CD4-positive, alpha-beta memory T cell (primary cell): ENCODE results near the gene CELF1. TPM values are rescaled to one million over a fixed set of nuclear protein-coding genes. Genes with fewer than 3 reads are reported as not detected.

Experiments
- CTCF ChIA-PET: fragments of 350-600 bp; sonication (Branson Sonifier 250); formaldehyde crosslinking; loops from one replicate; lab custom pipeline; 2021; ENCODE audit warnings: inconsistent platforms; ENCODE audit not compliant: partially characterized antibody; lab: Charles Lee
- POLR2A ChIA-PET: fragments of 350-600 bp; sonication (Branson Sonifier 250); formaldehyde crosslinking; loops from one replicate; lab custom pipeline; 2021; ENCODE audit not compliant: partially characterized antibody; lab: Charles Lee
- DNase-seq, 5 donors: peaks; one replicate each; pipeline versions ENCODE4 v3.0.0 to v3.0.0-alpha.2; 2020 to 2022; ENCODE audit warnings: mixed read lengths in 1 of 5
- H3K27ac ChIP-seq: one replicate; pipeline ENCODE4 v1.7.0; 2013; ENCODE audit warnings: low read depth, low read length
- H3K27me3 ChIP-seq: 2 replicates; pipeline ENCODE4 v1.7.0; 2013; ENCODE audit warnings: mild to moderate bottlenecking, low read length, moderate library complexity; ENCODE audit not compliant: insufficient read depth
- H3K36me3 ChIP-seq: 2 replicates; pipeline ENCODE4 v1.7.0; 2013; ENCODE audit warnings: mild to moderate bottlenecking, low read length, moderate library complexity; ENCODE audit not compliant: insufficient read depth
- H3K4me1 ChIP-seq: 2 replicates; pipeline ENCODE4 v1.7.0; 2013; ENCODE audit warnings: mild to moderate bottlenecking, low read length, moderate library complexity; ENCODE audit not compliant: insufficient read depth
- H3K4me3 ChIP-seq, 2 donors: one replicate each; pipeline ENCODE4 v1.7.0; 2013; ENCODE audit warnings: low read length in 2 of 2, mild to moderate bottlenecking in 1 of 2
- H3K9me3 ChIP-seq, 2 donors: one replicate each; pipeline ENCODE4 v1.7.0; 2013; ENCODE audit warnings: low read length in 2 of 2, control low read depth in 1 of 2; ENCODE audit not compliant: control insufficient read depth in 1 of 2
- H3K27ac Mint-ChIP-seq, 7 donors: one replicate each; pipeline ENCODE4 v1.8.0; 2020 to 2021; ENCODE audit warnings: mixed read lengths in 7 of 7, mild to moderate bottlenecking in 6 of 7, inconsistent platforms in 3 of 7, moderate library complexity in 3 of 7
- H3K27me3 Mint-ChIP-seq, 2 donors: one replicate each; pipeline ENCODE4 v1.8.0; 2020 to 2021; ENCODE audit warnings: mixed read lengths in 2 of 2
- H3K36me3 Mint-ChIP-seq, 2 donors: one replicate each; pipeline ENCODE4 v1.8.0; 2020 to 2021; ENCODE audit warnings: mixed read lengths in 2 of 2, inconsistent platforms in 1 of 2, mild to moderate bottlenecking in 1 of 2
- H3K4me1 Mint-ChIP-seq, 4 donors: one replicate each; pipeline ENCODE4 v1.8.0; 2020 to 2021; ENCODE audit warnings: mixed read lengths in 4 of 4, mild to moderate bottlenecking in 1 of 4
- H3K4me3 Mint-ChIP-seq, 8 donors: one replicate each; pipeline ENCODE4 v1.8.0; 2020 to 2021; ENCODE audit warnings: mixed read lengths in 8 of 8, mild to moderate bottlenecking in 7 of 8, moderate library complexity in 6 of 8, inconsistent platforms in 3 of 8
- H3K9me3 Mint-ChIP-seq, 8 donors: one replicate each; pipeline ENCODE4 v1.8.0; 2020 to 2021; ENCODE audit warnings: mixed read lengths in 8 of 8, mild to moderate bottlenecking in 5 of 8, inconsistent platforms in 3 of 8, moderate library complexity in 1 of 8
- intact Hi-C: fragments of 100-400 bp; cut with micrococcal nuclease; formaldehyde crosslinking; loops from one replicate; pipeline ENCODE4 v1.15.1; 2023
- polyA plus RNA-seq, 2 donors: library from polyadenylated mRNA; unstranded; fragments of 300-500 nt; fragmentation: Illumina TruSeq; gene quantifications; one replicate each; pipeline ENCODE4 v1.2.3, GENCODE V29; 2021
- total RNA-seq, 2 experiments: library from RNA; stranded (reverse); gene quantifications; one replicate each; pipeline ENCODE4 v1.2.3, GENCODE V29; 2021

Gene CELF1
- total and polyA plus RNA-seq, 4 experiments from 2014 or later: 45.6 to 149 (median 110) TPM

- H3K36me3 Mint-ChIP-seq: peaks cover 62 to 80% of the 10 kb centered on the region in 2 donors
- Histone ChIP-seq H3K27me3 (no peaks in the 10 kb centered on the region), H3K27ac (no peak overlapping the region), H3K4me1 (no peaks in the 10 kb centered on the region), H3K36me3 (peaks cover 66% of the 10 kb centered on the region), H3K9me3 (no peaks in the 10 kb centered on the region), H3K4me3 (no peak overlapping the region)
- POLR2A ChIA-PET: no interaction called here
- H3K27ac Mint-ChIP-seq: no peak overlapping the region
- H3K27me3 Mint-ChIP-seq: no peaks in the 10 kb centered on the region
- no peaks in the 10 kb centered on the region for H3K9me3 Mint-ChIP-seq
- DNase-seq: no peak
- H3K4me1 Mint-ChIP-seq: peaks cover 3 to 10% (median 6%) of the 10 kb centered on the region in 4 donors
- no peak overlapping the region for H3K4me3 Mint-ChIP-seq
- CTCF ChIA-PET: interaction anchor here (1.2 kb wide), 1 partner anchor 27 kb away, joined by 3 read pairs; no protein-coding TSS in a partner anchor
- intact Hi-C loops: no loop called here
These were observed 67.8 kb downstream of the CELF1 start for GRCh38 chr11:47485107-47485506.

GRCh38 chr11:47483457-47483856 lies 69.5 kb downstream of the CELF1 start:
- ChIA-PET POLR2A (no interaction called here), CTCF (interaction anchor here (1.0 kb wide), 1 partner anchor 39 kb away, joined by 3 read pairs; no protein-coding TSS in a partner anchor)
- DNase-seq: no peak
- Mint-ChIP-seq H3K4me3 (no peak overlapping the region), H3K4me1 (no peaks in the 10 kb centered on the region), H3K27ac (peak overlapping the region in 2 of 7 donors; percentile 14 to 30), H3K36me3 (peaks cover 70 to 85% of the 10 kb centered on the region in 2 donors), H3K27me3 (no peaks in the 10 kb centered on the region), H3K9me3 (no peaks in the 10 kb centered on the region)
- H3K9me3 ChIP-seq: no peaks in the 10 kb centered on the region
- H3K36me3 ChIP-seq: peaks cover 82% of the 10 kb centered on the region
- H3K27me3 ChIP-seq: no peaks in the 10 kb centered on the region
- no peak overlapping the region for H3K27ac ChIP-seq
- H3K4me1 ChIP-seq: no peaks in the 10 kb centered on the region
- H3K4me3 ChIP-seq: no peak overlapping the region
- intact Hi-C loops: no loop called here

- Mint-ChIP-seq H3K27ac (no peak overlapping the region), H3K4me3 (no peak overlapping the region), H3K9me3 (no peaks in the 10 kb centered on the region), H3K4me1 (peaks cover 0 to 7% (median 0%) of the 10 kb centered on the region in 4 donors), H3K27me3 (no peaks in the 10 kb centered on the region), H3K36me3 (peaks cover 57 to 84% of the 10 kb centered on the region in 2 donors)
- Histone ChIP-seq H3K4me1 (no peaks in the 10 kb centered on the region), H3K36me3 (peaks cover 86% of the 10 kb centered on the region), H3K9me3 (no peaks in the 10 kb centered on the region), H3K27me3 (no peaks in the 10 kb centered on the region), H3K4me3 (no peak overlapping the region), H3K27ac (no peak overlapping the region)
- ChIA-PET POLR2A (no interaction called here), CTCF (interaction anchor here (1.5 kb wide), 1 partner anchor 107 kb away, joined by 6 read pairs; no protein-coding TSS in a partner anchor)
- DNase-seq: no peak
- intact Hi-C loops: no loop called here
These were observed 72.2 kb downstream of the CELF1 start for GRCh38 chr11:47480762-47481161.

- Histone ChIP-seq H3K4me1 (no peaks in the 10 kb centered on the region), H3K27ac (no peak overlapping the region), H3K4me3 (no peak overlapping the region), H3K9me3 (no peaks in the 10 kb centered on the region), H3K36me3 (peaks cover 88% of the 10 kb centered on the region), H3K27me3 (no peaks in the 10 kb centered on the region)
- Mint-ChIP-seq H3K4me1 (peaks cover 0 to 7% (median 2%) of the 10 kb centered on the region in 4 donors), H3K9me3 (no peaks in the 10 kb centered on the region), H3K4me3 (no peak overlapping the region), H3K27ac (peak overlapping the region in 1 of 7 donors; percentile 25), H3K27me3 (no peaks in the 10 kb centered on the region), H3K36me3 (peaks cover 61 to 88% of the 10 kb centered on the region in 2 donors)
- intact Hi-C loops: no loop called here
- no peak for DNase-seq
- POLR2A ChIA-PET: interaction anchor here (1.0 kb wide), 1 partner anchor 88 kb away, joined by 3 read pairs; no protein-coding TSS in a partner anchor
- CTCF ChIA-PET: no interaction called here
These were observed 74.1 kb downstream of the CELF1 start for GRCh38 chr11:47478651-47479329.

GRCh38 chr11:47477753-47478152 lies 75.2 kb downstream of the CELF1 start:
- Mint-ChIP-seq H3K27me3 (no peaks in the 10 kb centered on the region), H3K9me3 (no peaks in the 10 kb centered on the region), H3K36me3 (peaks cover 62 to 90% of the 10 kb centered on the region in 2 donors), H3K27ac (peak overlapping the region in 1 of 7 donors; percentile 74), H3K4me3 (no peak overlapping the region), H3K4me1 (peaks cover 0 to 7% (median 2%) of the 10 kb centered on the region in 4 donors)
- no peaks in the 10 kb centered on the region for H3K9me3 ChIP-seq
- peaks cover 86% of the 10 kb centered on the region for H3K36me3 ChIP-seq
- intact Hi-C loops: no loop called here
- POLR2A ChIA-PET: interaction anchor here (1.0 kb wide), 1 partner anchor 89 kb away, joined by 3 read pairs; no protein-coding TSS in a partner anchor
- CTCF ChIA-PET: no interaction called here
- H3K4me1 ChIP-seq: no peaks in the 10 kb centered on the region
- no peak overlapping the region for H3K4me3 ChIP-seq
- H3K27ac ChIP-seq: no peak overlapping the region
- no peaks in the 10 kb centered on the region for H3K27me3 ChIP-seq
- no peak for DNase-seq

GRCh38 chr11:47477323-47477722 lies 75.6 kb downstream of the CELF1 start:
- Mint-ChIP-seq H3K27me3 (no peaks in the 10 kb centered on the region), H3K4me1 (peaks cover 0 to 7% (median 2%) of the 10 kb centered on the region in 4 donors), H3K36me3 (peaks cover 58 to 90% of the 10 kb centered on the region in 2 donors), H3K4me3 (no peak overlapping the region), H3K9me3 (no peaks in the 10 kb centered on the region), H3K27ac (peak overlapping the region in 2 of 7 donors; percentile 29 to 74)
- ChIA-PET POLR2A (no interaction called here), CTCF (no interaction called here)
- Histone ChIP-seq H3K4me3 (no peak overlapping the region), H3K4me1 (no peaks in the 10 kb centered on the region), H3K36me3 (peaks cover 86% of the 10 kb centered on the region), H3K27ac (no peak overlapping the region), H3K9me3 (no peaks in the 10 kb centered on the region), H3K27me3 (no peaks in the 10 kb centered on the region)
- no peak for DNase-seq
- intact Hi-C loops: no loop called here

GRCh38 chr11:47470671-47471070 lies 82.3 kb downstream of the CELF1 start:
- peak overlapping the region in 1 of 7 donors; percentile 37 for H3K27ac Mint-ChIP-seq
- Histone ChIP-seq H3K4me1 (peaks cover 4% of the 10 kb centered on the region), H3K36me3 (peaks cover 86% of the 10 kb centered on the region), H3K27me3 (no peaks in the 10 kb centered on the region), H3K4me3 (no peak overlapping the region), H3K27ac (no peak overlapping the region), H3K9me3 (no peaks in the 10 kb centered on the region)
- peaks cover 31 to 83% of the 10 kb centered on the region in 2 donors for H3K36me3 Mint-ChIP-seq
- DNase-seq: no peak
- H3K9me3 Mint-ChIP-seq: peaks cover 0 to 1% (median 0%) of the 10 kb centered on the region in 8 donors
- POLR2A ChIA-PET: no interaction called here
- CTCF ChIA-PET: interaction anchor here (0.9 kb wide), 1 partner anchor 16 kb away, joined by 4 read pairs; no protein-coding TSS in a partner anchor
- H3K4me1 Mint-ChIP-seq: peaks cover 4 to 7% (median 4%) of the 10 kb centered on the region in 4 donors
- H3K27me3 Mint-ChIP-seq: no peaks in the 10 kb centered on the region
- intact Hi-C loops: no loop called here
- no peak overlapping the region for H3K4me3 Mint-ChIP-seq
